Transverse colon (tissue), 4 donors: ENCODE measurements around the gene GALR1.

Experiments used
- EP300 ChIP-seq: sonication (generic); formaldehyde crosslinking; IDR thresholded peaks from one replicate; pipeline ENCODE4 v1.6.1; 2017; ENCODE audit warnings: antibody characterized with exemption, low read depth
- POLR2A ChIP-seq: fragments of 450-650 bp; IDR thresholded peaks from one replicate; pipeline ENCODE4 v1.6.1; 2016; ENCODE audit warnings: antibody characterized with exemption, mild to moderate bottlenecking, moderate library complexity
- POLR2AphosphoS5 ChIP-seq, 3 donors: sonication (generic); formaldehyde crosslinking; IDR thresholded peaks; one replicate each; pipeline ENCODE4 v1.6.1; 2016; ENCODE audit warnings: antibody characterized with exemption in 3 of 3
- TF ChIP-seq, protein P1 (sequence below), 5 experiments: fragments of 200-600 bp in 3 of 5; fragments of 450-650 bp in 2 of 5; sonication (generic) in 3 of 5; IDR thresholded peaks; 1 replicate in 2 of 5; 2 replicates in 3 of 5; pipeline ENCODE4 v1.5.1; 2016 to 2017; ENCODE audit warnings: antibody characterized with exemption in 5 of 5, inconsistent platforms in 3 of 5, mild to moderate bottlenecking in 2 of 5, moderate library complexity in 1 of 5

DNA sequence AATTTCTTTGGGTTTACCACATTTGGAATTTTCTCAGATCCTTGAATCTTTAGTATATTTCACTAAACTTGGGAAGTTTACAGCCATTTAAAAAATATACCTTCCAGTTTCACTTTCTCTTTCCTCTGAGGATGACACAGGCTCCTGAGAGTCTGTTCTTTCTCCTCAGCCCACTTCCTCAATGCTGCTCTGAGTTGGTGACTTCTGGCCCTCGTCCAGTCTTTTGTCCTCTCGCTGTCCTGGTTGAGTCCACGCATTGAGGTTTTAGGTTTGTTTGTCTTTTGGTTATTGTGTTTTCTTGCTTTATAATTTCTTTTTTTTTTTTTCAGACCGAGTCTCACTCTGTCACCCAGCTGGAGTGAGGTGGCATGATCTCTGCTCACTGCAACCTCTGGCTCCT lies 40.7 kb upstream of the GALR1 start:
- TF ChIP-seq, protein P1, sequence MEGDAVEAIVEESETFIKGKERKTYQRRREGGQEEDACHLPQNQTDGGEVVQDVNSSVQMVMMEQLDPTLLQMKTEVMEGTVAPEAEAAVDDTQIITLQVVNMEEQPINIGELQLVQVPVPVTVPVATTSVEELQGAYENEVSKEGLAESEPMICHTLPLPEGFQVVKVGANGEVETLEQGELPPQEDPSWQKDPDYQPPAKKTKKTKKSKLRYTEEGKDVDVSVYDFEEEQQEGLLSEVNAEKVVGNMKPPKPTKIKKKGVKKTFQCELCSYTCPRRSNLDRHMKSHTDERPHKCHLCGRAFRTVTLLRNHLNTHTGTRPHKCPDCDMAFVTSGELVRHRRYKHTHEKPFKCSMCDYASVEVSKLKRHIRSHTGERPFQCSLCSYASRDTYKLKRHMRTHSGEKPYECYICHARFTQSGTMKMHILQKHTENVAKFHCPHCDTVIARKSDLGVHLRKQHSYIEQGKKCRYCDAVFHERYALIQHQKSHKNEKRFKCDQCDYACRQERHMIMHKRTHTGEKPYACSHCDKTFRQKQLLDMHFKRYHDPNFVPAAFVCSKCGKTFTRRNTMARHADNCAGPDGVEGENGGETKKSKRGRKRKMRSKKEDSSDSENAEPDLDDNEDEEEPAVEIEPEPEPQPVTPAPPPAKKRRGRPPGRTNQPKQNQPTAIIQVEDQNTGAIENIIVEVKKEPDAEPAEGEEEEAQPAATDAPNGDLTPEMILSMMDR (IDR thresholded peaks at IDR 0.05), result no peak
- TF ChIP-seq POLR2A (no peak), EP300 (no peak), POLR2AphosphoS5 (IDR thresholded peaks at IDR 0.05) (no peak)
